Coronary artery (tissue), 2 donors: ENCODE results near the gene HLA-B.
"Not testable (repeated sequence)": the region's sequence is repeated elsewhere in the genome, so short reads cannot be mapped to it uniquely, and the experiment has no call there.

Experiments
- DNase-seq: peaks from one replicate; pipeline ENCODE4 v3.0.0-alpha.2; 2017; ENCODE audit warnings: low spot score
- H3K27ac ChIP-seq, 2 donors: fragments of 200-600 bp; sonication (generic); one replicate each; pipeline ENCODE4 v1.5.1; 2016 to 2019
- H3K4me3 ChIP-seq: fragments of 200-600 bp; sonication (generic); 2 replicates; pipeline ENCODE4 v1.5.1; 2016; ENCODE audit warnings: mild to moderate bottlenecking, moderate library complexity
- CTCF ChIP-seq: fragments of 200-600 bp; sonication (generic); IDR thresholded peaks from one replicate; pipeline ENCODE4 v1.5.1; 2019; ENCODE audit warnings: antibody characterized with exemption

HLA-B gene

GRCh38 chr6:31356946-31357466 lies at the start of gene HLA-B:
HLA-B (minus strand) TSS chr6:31357179; CDS start chr6:31357158, 21 bp downstream.
- TF ChIP-seq CTCF, result no peak
- Histone ChIP-seq H3K4me3 (peak within 1 kb of the TSS; percentile 83), H3K27ac (peak within 1 kb of the TSS; percentile 60 to 91)
- peak; percentile 92 for DNase-seq

- no peak for TF ChIP-seq CTCF
- Histone ChIP-seq H3K4me3 (no peak overlapping the region), H3K27ac (no peak overlapping the region)
- DNase-seq, result no peak
Measured at GRCh38 chr6:31405996-31406395, 49.0 kb upstream of the HLA-B start.

GRCh38 chr6:31404061-31404364 lies 47.0 kb upstream of the HLA-B start:
- not testable (repeated sequence) for DNase-seq

GRCh38 chr6:31403283-31404060 lies 46.5 kb upstream of the HLA-B start, which contains the start of gene MICA:
MICA (plus strand) TSS chr6:31403595; CDS start chr6:31403633, 38 bp downstream.
- DNase-seq, result peak; percentile 95
- TF ChIP-seq CTCF, result no peak
- Histone ChIP-seq H3K27ac (peak within 1 kb of the TSS; percentile 99), H3K4me3 (peak within 1 kb of the TSS; percentile 94)

More at GRCh38 chr6:31404061-31404364, 47.0 kb upstream of the HLA-B start:
- Histone ChIP-seq H3K27ac (peak overlapping the region; percentile 99), H3K4me3 (peak overlapping the region; percentile 94)

GRCh38 chr6:31402324-31403282 lies 45.6 kb upstream of the HLA-B start:
- no peak for TF ChIP-seq CTCF
- Histone ChIP-seq H3K4me3 (peak overlapping the region; percentile 94), H3K27ac (peak overlapping the region; percentile 99)
- DNase-seq, result no peak

- Histone ChIP-seq H3K27ac (peak overlapping the region; percentile 99), H3K4me3 (peak overlapping the region; percentile 94)
- DNase-seq, result no peak
- no peak for TF ChIP-seq CTCF
Measured at GRCh38 chr6:31401403-31401802, 44.4 kb upstream of the HLA-B start.
